GM12872 (cell line): Measurements from ENCODE around the gene BRI3.

ENCODE experiments used
- CTCF ChIP-seq: IDR thresholded peaks from 3 replicates; pipeline ENCODE4 v1.5.1; 2011; ENCODE audit warnings: low read depth, mild to moderate bottlenecking, low read length, moderate library complexity; ENCODE audit not compliant: insufficient read depth

BRI3 gene

DNA sequence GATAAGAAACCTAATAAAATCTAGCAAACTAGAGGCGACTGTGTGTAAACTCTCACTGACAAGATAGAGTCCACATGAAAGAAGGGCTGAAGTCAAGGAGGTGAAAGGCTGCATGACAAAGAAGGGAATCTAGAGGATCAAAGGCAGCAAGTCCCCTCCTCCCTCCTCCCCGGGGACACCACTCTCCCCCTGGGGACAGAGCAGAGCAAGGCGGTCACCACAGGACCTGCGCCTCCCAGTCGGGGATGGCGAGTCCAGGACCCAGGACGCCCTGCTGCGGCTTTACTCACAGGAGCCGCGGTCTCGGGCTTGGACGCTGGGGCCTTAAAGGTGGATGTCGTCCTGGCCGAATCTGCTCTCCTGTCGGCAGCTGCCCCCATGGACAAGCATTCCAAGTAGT is 22.4 kb downstream of the BRI3 start:
- TF ChIP-seq CTCF = no peak

DNA sequence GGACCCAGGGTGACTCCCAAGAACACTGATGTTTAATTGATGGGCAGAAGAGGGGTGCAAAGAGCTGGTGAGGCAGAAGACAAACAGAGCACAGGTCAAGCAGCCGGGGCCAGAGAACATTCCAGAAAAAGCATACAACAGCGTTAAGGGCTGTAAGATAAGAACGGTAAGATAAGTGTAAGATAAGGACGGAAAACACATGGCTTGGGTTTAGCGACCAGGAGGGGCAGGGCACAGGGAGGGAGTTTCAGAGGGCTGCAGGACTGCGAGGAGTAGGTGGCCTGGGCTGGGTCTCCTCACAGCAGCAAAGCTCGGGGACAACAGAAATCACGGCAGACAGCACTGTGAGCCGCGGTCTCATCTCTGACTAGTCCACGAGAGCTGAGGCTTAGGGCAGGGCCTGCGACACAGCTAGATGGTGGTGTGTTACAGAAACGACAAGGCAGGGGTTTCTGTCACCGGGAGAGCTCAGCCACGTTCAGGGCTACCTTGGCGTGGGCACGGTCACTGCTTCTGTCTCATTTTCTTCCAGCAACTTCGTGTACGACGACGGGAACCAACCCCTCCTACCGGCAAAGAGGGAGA is 24.6 kb downstream of the BRI3 start:
- no peak for TF ChIP-seq CTCF

DNA sequence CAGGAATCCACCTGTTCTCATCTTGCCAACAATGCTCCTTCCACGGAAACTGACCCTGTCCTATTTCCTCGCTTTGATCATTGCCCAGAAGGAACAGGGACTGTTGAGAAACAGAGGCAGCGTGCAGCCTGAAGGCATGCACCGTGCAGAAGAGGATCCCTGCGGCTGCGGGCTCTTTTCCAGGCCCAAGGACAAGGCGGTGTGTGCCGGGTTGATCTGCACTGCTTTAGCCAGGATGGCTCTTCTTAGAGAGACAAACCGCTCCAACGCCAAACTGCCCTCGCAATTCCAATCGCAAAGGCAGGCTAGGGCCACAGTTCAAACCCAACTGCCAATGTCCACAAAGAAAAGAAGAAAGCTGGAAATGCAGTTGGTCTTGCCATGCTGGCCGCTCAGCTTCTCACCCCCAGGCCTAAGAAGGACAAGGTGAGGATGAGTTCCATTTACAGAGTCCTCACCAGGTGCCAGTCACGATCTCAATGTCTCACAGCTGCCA is 26.5 kb downstream of the BRI3 start:
- TF ChIP-seq CTCF = no peak

DNA sequence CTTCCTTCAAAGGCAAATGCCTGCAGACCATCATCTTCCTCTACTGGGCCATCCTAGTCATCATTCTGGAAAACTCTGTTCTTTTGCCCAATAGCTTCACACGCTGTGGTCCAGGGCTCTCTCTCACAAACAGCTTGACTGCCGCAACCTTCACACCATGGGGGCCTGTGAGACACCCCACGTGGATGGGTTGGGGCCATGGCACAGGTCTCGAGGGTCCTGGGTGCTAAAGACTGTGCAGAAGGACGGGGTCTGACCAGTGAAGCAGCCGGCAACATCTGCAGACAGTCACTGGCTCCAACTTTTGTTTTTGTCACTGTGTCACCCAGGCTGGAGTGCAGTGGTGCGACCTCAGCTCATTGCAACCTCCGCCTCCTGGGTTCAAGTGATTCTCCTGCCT is 28.1 kb downstream of the BRI3 start:
- no peak for TF ChIP-seq CTCF

GRCh38 chr7:98312201-98312600 is 30.7 kb downstream of the BRI3 start:
- no peak for TF ChIP-seq CTCF

DNA sequence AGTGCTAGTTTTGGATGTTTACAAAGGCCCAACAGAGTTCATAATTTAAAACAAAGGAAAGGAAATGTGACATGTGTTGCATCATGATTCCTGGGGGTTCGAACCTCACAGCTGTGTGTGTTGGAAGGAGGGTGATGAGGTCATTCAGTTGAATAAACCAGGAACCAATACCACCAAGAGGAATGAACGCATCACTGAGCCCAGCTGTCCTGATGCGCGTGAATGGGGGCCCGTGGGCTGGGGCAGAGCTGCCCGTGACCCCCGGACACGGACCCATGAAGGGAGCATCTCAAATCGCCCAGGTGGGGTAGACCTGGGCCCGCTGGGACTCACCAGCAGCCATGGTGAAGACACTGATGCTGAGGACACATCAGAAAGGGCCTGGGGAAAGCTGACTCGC is 33.0 kb downstream of the BRI3 start:
- TF ChIP-seq CTCF = no peak

DNA sequence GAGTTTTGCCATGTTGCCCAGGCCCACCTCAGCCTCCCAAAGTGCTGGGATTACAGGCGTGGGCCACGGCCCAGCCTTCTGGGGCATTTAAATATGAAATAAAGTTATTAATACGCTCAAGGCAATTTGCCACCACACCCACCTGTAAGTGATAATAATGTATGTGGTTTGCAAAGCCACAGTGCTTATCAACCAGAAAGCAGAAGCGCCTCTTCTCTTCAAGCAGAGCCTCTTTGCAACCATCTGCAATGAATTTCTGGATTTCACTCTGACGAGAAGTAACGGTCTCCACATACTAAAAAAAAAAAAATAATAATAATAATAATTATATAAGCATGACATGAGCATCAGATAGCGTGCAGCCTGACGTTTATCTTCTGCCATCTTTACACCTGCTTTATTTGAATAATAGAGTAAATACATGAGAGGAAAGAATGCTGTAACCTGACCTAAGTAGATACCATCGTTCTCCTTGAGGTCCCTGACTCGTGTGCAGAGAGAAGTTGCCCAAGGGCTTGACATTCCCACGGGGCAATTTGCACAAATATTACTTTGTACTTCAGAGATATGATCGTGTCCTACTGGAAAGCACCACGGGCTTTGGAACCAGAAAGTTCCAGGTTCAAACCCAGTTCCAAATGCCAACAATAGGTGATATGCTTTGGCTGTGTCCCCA is 34.0 kb downstream of the BRI3 start:
- no peak for TF ChIP-seq CTCF
